Natural killer cell treated with Interleukin-12 subunit alpha and Interleukin-12 subunit beta and Interleukin-15 and Interleukin-18, amount 100 ng/mL, for 72 hours (primary cell): ENCODE measurements around the gene ANKRD55. TPM values are rescaled to one million over a fixed set of nuclear protein-coding genes. Genes with fewer than 3 reads are reported as not detected.

Experiments
- ATAC-seq, 2 donors: fragments of 150-1000 bp; cut with Tn5 transposase in 1 of 2; sonication (Bioruptor Pico), chemical (Tn5 transposase) in 1 of 2; 2 replicates each; pipeline ENCODE4 v1.10.0; 2021
- DNase-seq: peaks from one replicate; pipeline ENCODE4 v3.0.0; 2022; ENCODE audit warnings: low spot score
- H3K27ac Mint-ChIP-seq, 2 donors: 1 replicate in 1 of 2; 2 replicates in 1 of 2; pipeline ENCODE4 v1.8.0; 2022; ENCODE audit warnings: mixed read lengths in 2 of 2, mild to moderate bottlenecking in 1 of 2, moderate library complexity in 1 of 2
- H3K27me3 Mint-ChIP-seq, 2 donors: 1 replicate in 1 of 2; 2 replicates in 1 of 2; pipeline ENCODE4 v1.8.0; 2022; ENCODE audit warnings: mixed read lengths in 2 of 2
- H3K36me3 Mint-ChIP-seq: one replicate; pipeline ENCODE4 v1.8.0; 2022; ENCODE audit warnings: mixed read lengths
- H3K4me1 Mint-ChIP-seq, 2 donors: 1 replicate in 1 of 2; 2 replicates in 1 of 2; pipeline ENCODE4 v1.8.0; 2022; ENCODE audit warnings: low read depth in 2 of 2, mixed read lengths in 2 of 2, mild to moderate bottlenecking in 1 of 2
- H3K4me3 Mint-ChIP-seq: one replicate; pipeline ENCODE4 v1.8.0; 2022; ENCODE audit warnings: mixed read lengths
- H3K9me3 Mint-ChIP-seq: 2 replicates; pipeline ENCODE4 v1.8.0; 2022; ENCODE audit warnings: mixed read lengths
- total RNA-seq, 2 donors: library from RNA; stranded (reverse); gene quantifications; one replicate each; pipeline ENCODE4 v1.2.3, GENCODE V29; 2022

Gene ANKRD55
- total RNA-seq, 2 donors from 2014 or later: 0.28 TPM; not detected in 1

DNA sequence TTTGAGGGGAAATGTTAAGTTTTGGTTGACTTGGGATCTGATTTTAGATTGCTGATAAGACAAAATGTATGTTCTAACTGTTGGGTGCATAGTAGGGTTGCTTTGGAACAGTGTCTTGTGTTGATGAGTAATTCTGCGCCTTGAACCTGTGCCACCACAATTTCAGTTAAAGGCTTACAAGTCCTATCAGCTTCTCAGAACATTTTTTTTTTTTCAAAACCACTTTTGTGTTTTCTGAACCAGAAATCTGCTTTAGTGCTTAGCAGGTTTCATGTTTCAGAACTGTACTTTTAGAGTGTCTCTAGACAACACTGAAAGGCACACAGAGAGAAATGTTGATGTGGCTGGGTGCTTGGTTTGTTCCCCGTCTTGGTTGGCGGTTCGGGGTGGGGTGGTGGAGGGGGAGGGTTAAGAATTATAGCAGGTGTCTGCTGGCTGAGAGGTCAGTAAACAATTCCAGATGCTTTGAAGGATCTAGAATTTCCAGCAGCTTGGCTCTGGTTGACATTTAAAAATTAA, 84.6 kb downstream of the ANKRD55 start:
- no peak overlapping the region for H3K4me3 Mint-ChIP-seq

DNA sequence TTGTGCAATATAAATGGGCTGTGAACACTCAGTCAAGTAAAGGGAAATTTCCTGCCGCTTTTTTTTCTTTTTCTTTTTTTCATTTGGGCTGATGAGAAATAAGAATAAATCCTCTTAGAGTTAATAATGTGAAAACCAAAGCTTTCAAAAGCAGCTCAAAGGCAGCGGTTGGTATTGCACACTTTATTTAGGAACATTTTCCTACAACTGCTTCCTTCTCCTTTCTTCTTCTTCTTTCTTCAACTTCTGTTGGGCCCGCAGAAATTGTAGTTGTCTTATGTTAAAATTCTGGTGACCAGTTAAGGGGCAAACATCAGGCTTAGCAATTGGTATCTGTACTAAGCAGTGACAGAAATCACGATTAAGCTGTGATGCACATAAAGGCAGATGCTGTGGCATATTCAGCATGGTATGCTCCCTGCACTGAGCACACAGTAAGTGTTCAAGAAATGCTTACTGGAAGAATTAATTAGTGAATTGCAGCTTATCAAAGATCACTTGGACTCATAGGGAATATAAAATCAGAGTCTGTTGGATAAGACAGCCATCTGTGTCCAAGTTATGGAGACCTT, 85.4 kb downstream of the ANKRD55 start:
- no peaks in the 10 kb centered on the region for H3K9me3 Mint-ChIP-seq
- H3K27me3 Mint-ChIP-seq: peaks cover 0 to 7% of the 10 kb centered on the region in 2 donors
- no peak for DNase-seq
- H3K4me1 Mint-ChIP-seq: peaks cover 0 to 14% of the 10 kb centered on the region in 2 donors
- ATAC-seq: no peak
- no peaks in the 10 kb centered on the region for H3K36me3 Mint-ChIP-seq
- H3K4me3 Mint-ChIP-seq: no peak overlapping the region
- H3K27ac Mint-ChIP-seq: no peak overlapping the region

More for the DNA sequence above, 84.6 kb downstream of the ANKRD55 start:
- peaks cover 0 to 19% of the 10 kb centered on the region in 2 donors for H3K4me1 Mint-ChIP-seq
- H3K36me3 Mint-ChIP-seq: no peaks in the 10 kb centered on the region
- peaks cover 0 to 5% of the 10 kb centered on the region in 2 donors for H3K27me3 Mint-ChIP-seq
- no peaks in the 10 kb centered on the region for H3K9me3 Mint-ChIP-seq
- DNase-seq (no peak), ATAC-seq (peak in 1 of 2 donors; percentile 62)
- no peak overlapping the region for H3K27ac Mint-ChIP-seq

DNA sequence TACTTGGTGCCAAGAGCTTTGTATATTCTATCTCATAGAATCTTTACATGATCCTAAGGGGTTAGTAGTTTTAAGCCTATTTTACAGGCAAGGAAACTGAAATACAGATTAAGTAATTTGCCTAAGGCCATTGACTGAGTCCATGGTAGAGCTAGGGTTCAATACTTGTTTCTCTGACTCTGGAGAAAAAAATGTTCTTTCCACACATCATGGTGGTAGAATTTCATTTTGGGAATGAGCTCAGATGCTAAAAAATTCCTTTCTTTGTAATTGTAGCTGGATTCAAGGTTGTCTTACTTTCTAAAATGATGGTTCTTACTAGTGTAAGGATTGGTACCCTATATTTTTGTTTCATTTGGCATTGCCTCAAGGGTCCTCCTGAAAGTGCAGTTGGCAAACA, 86.0 kb downstream of the ANKRD55 start:
- no peaks in the 10 kb centered on the region for H3K9me3 Mint-ChIP-seq
- no peak overlapping the region for H3K27ac Mint-ChIP-seq
- H3K27me3 Mint-ChIP-seq: peaks cover 0 to 7% of the 10 kb centered on the region in 2 donors
- H3K4me3 Mint-ChIP-seq: no peak overlapping the region
- peaks cover 0 to 8% of the 10 kb centered on the region in 2 donors for H3K4me1 Mint-ChIP-seq
- no peaks in the 10 kb centered on the region for H3K36me3 Mint-ChIP-seq
- no peak for DNase-seq
- no peak for ATAC-seq

DNA sequence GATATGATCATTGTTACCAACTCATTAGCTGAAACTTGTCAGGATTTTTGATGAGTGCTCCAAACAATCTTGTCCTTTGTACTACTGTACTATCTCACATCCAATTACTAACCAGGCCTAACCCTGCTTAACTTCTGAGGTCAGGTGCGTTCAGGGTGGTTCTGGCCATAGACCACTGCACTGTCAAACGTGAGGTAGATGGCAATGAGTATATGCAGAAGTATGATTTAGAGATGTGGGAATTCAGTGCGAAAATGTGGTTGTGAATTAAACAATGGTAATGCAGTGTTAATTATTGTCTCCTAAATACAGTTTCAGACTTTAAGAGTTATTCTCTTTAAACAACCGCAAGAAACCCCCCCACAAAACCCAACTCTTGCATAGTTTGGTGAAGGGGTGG, 86.5 kb downstream of the ANKRD55 start:
- H3K27me3 Mint-ChIP-seq: peaks cover 0 to 7% of the 10 kb centered on the region in 2 donors
- DNase-seq: no peak
- no peaks in the 10 kb centered on the region for H3K36me3 Mint-ChIP-seq
- no peak for ATAC-seq
- peaks cover 0 to 8% of the 10 kb centered on the region in 2 donors for H3K4me1 Mint-ChIP-seq
- H3K9me3 Mint-ChIP-seq: no peaks in the 10 kb centered on the region
- H3K27ac Mint-ChIP-seq: no peak overlapping the region
- no peak overlapping the region for H3K4me3 Mint-ChIP-seq

DNA sequence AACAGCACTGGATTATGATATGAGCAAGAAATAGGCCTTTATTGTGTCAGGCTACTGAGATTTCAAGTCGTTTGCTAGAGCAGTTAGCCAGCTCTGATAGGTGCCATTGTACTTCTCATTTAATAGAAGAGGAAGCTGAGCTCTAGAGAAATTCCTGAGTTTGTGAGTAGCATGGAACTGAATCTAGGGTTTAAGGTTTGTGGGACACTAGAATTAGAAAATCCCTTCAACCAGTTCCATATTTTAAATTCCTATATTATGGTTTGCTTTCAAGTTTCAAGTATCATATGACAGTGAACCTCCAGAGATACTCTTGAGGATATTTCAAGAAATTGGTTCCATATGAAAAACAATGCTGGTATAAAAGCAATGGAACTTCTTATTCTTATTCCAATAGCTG, 87.6 kb downstream of the ANKRD55 start:
- H3K9me3 Mint-ChIP-seq: no peaks in the 10 kb centered on the region
- no peak for ATAC-seq
- no peak for DNase-seq
- no peak overlapping the region for H3K4me3 Mint-ChIP-seq
- H3K4me1 Mint-ChIP-seq: peaks cover 0 to 8% of the 10 kb centered on the region in 2 donors
- no peaks in the 10 kb centered on the region for H3K36me3 Mint-ChIP-seq
- H3K27me3 Mint-ChIP-seq: peaks cover 0 to 7% of the 10 kb centered on the region in 2 donors
- H3K27ac Mint-ChIP-seq: no peak overlapping the region

DNA sequence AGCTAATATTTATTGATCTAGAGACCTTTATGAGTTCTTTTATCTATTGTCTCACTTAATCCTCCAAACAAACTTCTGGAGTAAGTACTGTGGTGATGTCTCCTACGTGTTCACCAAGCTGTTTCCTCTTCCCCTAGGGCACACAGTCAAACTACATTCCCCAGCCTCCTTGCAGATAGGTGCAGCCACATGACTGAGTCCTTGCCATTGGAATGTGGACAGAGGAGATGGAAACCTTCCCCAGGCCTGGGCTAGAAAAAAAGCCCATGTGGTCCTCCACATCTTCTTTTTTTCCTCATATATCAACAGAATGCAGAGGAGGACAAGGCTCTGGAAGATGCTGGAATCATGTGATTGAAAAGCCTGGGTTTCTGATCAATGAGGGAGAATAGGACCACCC, 88.0 kb downstream of the ANKRD55 start:
- DNase-seq (no peak), ATAC-seq (no peak)
- no peaks in the 10 kb centered on the region for H3K9me3 Mint-ChIP-seq

DNA sequence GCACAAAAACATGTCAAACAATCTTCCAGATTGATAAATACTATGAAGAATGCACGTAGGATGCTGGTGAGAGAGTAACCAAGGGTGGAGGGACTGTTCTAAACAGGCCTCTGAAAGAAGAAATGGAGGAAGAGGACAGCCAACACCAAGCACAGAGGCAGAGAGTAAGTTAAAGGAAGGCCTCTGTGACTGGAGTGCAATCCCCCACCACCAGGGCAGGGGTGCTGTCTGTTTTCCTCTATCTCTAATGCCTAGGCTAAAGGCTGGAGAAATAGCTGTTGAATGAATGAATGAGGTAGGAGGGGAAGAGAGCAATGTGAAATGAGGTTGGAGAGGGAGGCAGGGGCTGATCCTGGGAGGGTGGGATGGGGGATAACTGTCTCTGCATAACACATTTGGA, 88.9 kb downstream of the ANKRD55 start:
- H3K4me1 Mint-ChIP-seq: peaks cover 0 to 8% of the 10 kb centered on the region in 2 donors
- peaks cover 0 to 7% of the 10 kb centered on the region in 2 donors for H3K27me3 Mint-ChIP-seq
- no peaks in the 10 kb centered on the region for H3K36me3 Mint-ChIP-seq
- no peak for ATAC-seq
- H3K27ac Mint-ChIP-seq: no peak overlapping the region
- no peak overlapping the region for H3K4me3 Mint-ChIP-seq
- no peaks in the 10 kb centered on the region for H3K9me3 Mint-ChIP-seq
- DNase-seq: no peak

More for the DNA sequence above, 88.0 kb downstream of the ANKRD55 start:
- Mint-ChIP-seq H3K4me3 (no peak overlapping the region), H3K36me3 (no peaks in the 10 kb centered on the region), H3K27ac (no peak overlapping the region), H3K4me1 (peaks cover 0 to 8% of the 10 kb centered on the region in 2 donors), H3K27me3 (peaks cover 0 to 7% of the 10 kb centered on the region in 2 donors)

DNA sequence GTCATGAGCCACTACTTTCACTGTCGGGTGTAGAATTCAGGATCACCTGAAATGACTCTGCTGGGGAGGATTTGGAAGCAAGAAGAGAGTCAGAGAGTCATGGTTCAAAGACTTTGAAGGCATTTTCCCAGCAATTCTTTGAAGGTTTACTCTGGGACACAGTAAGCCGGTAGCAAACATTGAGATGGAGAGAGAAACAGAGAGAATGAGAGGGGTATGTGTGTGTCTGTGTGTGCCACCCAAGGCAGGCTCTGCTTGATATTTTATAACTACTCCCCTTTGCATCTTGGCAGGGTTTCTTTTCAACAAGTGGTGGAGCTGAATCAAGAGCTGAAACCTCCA, 89.8 kb downstream of the ANKRD55 start:
- Mint-ChIP-seq H3K27ac (no peak overlapping the region), H3K9me3 (no peaks in the 10 kb centered on the region), H3K36me3 (no peaks in the 10 kb centered on the region), H3K4me1 (peaks cover 0 to 7% of the 10 kb centered on the region in 2 donors), H3K27me3 (peaks cover 0 to 7% of the 10 kb centered on the region in 2 donors), H3K4me3 (no peak overlapping the region)
- ATAC-seq (no peak), DNase-seq (no peak)

DNA sequence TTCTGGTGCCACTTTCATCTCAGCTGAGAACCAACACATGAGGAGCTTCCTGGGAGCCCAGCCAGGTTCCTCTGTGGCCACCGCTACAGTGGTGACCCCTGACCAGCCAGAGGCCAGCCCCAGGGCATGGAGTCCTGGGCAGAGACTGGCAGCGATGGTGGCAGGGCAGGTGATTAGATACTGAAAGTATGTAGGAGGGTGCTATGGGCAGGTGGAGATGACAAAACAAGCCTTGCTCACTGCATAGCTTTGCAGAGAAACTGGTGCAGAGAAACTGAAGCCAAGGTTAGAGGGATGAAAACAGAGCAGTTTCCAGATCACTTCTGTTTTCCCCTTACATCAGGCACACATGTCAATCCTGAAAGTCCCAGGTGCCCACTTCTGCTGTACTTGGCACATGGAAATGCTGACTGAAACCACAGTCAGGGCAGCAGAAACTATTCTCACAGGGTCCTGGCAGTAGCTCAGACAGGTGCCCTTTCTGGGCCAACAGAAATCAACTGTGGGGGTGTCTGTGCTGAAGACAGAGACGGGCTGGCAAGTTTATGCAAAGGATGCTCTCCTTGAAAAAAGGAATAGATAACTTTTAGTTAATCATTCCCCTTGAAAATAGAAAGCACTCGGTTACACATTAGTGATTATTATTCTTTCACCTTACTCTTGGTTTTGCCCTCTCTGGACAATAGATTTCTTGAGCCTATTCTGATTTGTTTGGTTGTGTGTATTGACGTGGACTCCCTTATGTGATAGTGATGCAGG, 90.3 kb downstream of the ANKRD55 start:
- H3K36me3 Mint-ChIP-seq: no peaks in the 10 kb centered on the region
- H3K9me3 Mint-ChIP-seq: no peaks in the 10 kb centered on the region
- no peak for DNase-seq
- no peak overlapping the region for H3K4me3 Mint-ChIP-seq
- H3K4me1 Mint-ChIP-seq: peaks cover 0 to 1% of the 10 kb centered on the region in 2 donors
- peaks cover 0 to 4% of the 10 kb centered on the region in 2 donors for H3K27me3 Mint-ChIP-seq
- peak in 1 of 2 donors; percentile 37 for ATAC-seq
- H3K27ac Mint-ChIP-seq: no peak overlapping the region

DNA sequence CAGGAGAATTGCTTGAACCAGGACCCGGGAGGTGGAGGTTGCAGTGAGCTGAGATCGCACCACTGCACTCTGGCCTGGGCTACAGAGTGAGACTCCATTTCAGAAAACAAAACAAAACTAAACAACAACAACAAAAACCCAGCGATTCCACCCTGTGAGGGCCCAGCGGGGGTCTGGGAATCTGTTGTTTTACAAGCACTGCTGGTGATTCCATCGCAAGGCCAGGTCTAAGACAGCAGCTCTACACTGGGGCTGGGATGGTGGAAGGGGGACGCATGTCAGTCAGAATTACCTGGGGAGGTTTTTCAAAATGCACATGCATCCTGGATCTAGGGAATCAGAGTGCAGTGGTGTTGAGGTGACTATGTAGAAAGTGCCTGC, 90.9 kb downstream of the ANKRD55 start:
- Mint-ChIP-seq H3K4me1 (no peaks in the 10 kb centered on the region), H3K27me3 (peaks cover 0 to 6% of the 10 kb centered on the region in 2 donors), H3K36me3 (no peaks in the 10 kb centered on the region), H3K27ac (no peak overlapping the region), H3K9me3 (no peaks in the 10 kb centered on the region), H3K4me3 (no peak overlapping the region)
- ATAC-seq: peak in 1 of 2 donors; percentile 9
- DNase-seq: no peak

DNA sequence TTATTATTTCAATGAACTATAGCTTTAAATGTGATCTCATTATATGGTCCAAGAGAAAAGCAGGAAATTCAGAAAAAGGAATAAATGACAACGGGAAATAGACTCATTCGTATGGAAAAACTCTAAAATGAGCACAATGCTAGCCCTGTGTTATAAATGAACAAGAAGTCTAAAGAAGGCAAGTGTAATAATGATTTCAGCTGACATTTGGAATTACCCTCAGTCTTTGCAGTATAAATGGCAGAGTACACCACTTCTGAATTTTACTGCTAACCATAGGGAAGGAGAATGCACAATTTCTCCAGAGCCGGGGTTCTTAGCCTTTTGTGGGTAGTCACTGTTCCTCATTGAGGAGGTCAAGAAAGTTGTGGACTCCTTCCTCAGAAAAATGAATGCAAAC, 93.1 kb downstream of the ANKRD55 start:
- DNase-seq (no peak), ATAC-seq (no peak)
- Mint-ChIP-seq H3K36me3 (no peaks in the 10 kb centered on the region), H3K27me3 (peaks cover 0 to 8% of the 10 kb centered on the region in 2 donors), H3K27ac (no peak overlapping the region), H3K4me1 (no peaks in the 10 kb centered on the region), H3K4me3 (no peak overlapping the region), H3K9me3 (no peaks in the 10 kb centered on the region)

DNA sequence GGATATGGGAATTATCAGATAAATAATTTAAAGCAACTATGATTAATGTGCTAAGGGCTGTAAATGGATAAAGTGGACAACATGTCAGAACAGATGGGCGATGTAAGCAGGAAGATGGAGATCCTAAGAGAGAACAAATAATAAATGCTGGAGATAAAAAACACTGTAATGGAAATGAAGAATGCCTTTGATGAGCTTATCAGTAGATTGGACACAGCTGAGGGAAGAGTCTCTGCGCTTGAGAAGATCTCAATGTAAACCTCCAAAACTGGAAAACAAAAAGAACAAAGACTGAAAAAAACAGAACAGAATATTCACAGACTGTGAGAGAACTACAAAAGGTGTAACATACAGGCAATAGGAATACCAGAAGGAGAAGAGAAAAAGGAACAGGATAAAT, 102.5 kb downstream of the ANKRD55 start:
- Mint-ChIP-seq H3K4me3 (no peak overlapping the region), H3K27ac (no peak overlapping the region), H3K36me3 (peaks cover 8% of the 10 kb centered on the region), H3K4me1 (no peaks in the 10 kb centered on the region), H3K9me3 (peaks cover 5% of the 10 kb centered on the region), H3K27me3 (peaks cover 23 to 39% of the 10 kb centered on the region in 2 donors)
- DNase-seq (no peak), ATAC-seq (no peak)

DNA sequence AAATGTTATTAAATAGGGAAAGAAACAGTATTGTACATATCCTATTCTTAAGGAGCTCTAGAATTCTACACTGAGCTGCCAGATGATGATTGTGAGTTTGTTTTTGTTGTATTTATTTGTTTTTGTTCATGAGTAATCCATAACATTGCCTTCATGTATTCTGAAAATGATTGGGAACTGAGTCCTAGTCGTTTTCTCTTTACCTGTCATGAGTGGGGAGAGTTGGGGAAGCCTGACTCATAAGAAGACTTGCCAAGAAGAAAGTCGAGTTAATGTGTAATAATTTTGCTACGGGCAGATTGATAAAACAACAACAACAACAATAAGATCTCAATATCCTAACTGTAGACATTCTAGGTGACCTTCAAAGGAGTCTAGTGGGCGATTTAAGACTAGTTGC, 103.8 kb downstream of the ANKRD55 start:
- Mint-ChIP-seq H3K4me1 (no peaks in the 10 kb centered on the region), H3K27ac (no peak overlapping the region), H3K36me3 (peaks cover 8% of the 10 kb centered on the region), H3K27me3 (peaks cover 23 to 39% of the 10 kb centered on the region in 2 donors), H3K4me3 (no peak overlapping the region), H3K9me3 (peaks cover 5% of the 10 kb centered on the region)
- ATAC-seq (no peak), DNase-seq (no peak)

DNA sequence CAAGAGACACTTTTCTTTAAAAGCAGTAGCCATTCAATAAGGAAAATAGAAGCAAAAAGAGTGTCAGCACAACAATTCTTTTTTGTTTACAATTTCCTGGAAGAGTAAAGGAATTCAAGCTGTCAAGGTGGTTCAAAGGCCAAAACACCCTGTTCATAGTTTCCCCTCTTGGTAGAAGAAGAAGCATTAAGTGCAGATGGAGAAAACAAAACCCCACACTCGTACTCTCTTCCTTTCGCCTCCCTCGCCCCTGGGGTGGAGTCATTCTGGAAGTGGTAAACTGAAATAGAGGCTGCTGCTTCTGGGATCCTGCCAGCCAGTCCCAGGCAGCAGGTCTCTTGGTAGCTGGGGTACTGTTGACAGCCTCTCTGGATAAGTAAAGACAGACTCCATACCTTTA, 105.0 kb downstream of the ANKRD55 start:
- H3K27ac Mint-ChIP-seq: no peak overlapping the region
- peaks cover 8% of the 10 kb centered on the region for H3K36me3 Mint-ChIP-seq
- no peaks in the 10 kb centered on the region for H3K4me1 Mint-ChIP-seq
- DNase-seq (no peak), ATAC-seq (no peak)
- no peak overlapping the region for H3K4me3 Mint-ChIP-seq
- peaks cover 5% of the 10 kb centered on the region for H3K9me3 Mint-ChIP-seq
- peaks cover 23 to 39% of the 10 kb centered on the region in 2 donors for H3K27me3 Mint-ChIP-seq
